Measurements from ENCODE around the gene FLRT1. TPM values are rescaled to one million over a fixed set of nuclear protein-coding genes. Genes with fewer than 3 reads are reported as not detected.

Gene FLRT1
- total RNA-seq, 1 experiment from 2014 or later = 0.31 TPM

DNA sequence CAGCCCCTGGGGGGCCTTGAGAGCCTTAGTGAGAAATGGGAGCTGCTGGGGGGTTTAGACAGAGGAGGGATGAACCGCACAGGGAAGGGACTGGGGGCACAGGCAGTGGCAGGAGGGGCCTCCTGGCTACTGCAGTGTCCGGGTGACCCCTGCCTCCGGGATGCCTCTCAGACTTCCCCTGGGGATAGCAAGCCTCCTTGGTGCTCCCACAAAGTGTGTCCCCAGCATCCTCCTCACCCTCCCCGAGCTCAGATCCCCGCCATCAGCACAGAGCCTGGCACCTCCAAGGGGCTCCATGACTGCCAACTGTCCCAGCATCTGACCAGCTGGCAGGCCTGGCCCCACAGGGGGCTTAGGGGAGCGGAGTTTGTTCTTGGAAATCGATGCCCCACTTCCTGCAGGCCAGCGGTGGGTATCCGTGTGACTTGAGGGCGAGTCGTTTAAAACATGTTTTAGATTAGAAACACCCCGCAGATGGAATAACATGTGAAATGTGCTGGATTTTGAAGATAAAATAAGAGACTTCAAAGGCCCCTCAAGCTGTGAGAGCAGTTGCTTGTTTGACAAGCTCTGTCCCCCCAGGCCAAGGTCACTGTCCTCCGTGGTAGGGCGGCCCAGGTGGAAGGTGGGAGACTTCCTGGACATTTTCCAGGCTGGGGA, 13.5 kb upstream of the FLRT1 start:
- TF ChIP-seq CTCF (conservative IDR thresholded peaks at IDR 0.05) = no peak
- no CpG with 5 or more reads among the region's 14 CpGs for WGBS (ENCODE audit: extremely low coverage, insufficient read length, low lambda C conversion rate)

More for the DNA sequence above, 13.5 kb upstream of the FLRT1 start:
- no peak overlapping the region for H2BK120ac ChIP-seq (ENCODE audit: low read depth, low read length, poor library complexity, severe bottlenecking)
- Mint-ChIP-seq H3K9me3 (no peaks in the 10 kb centered on the region), H3K4me1 (peaks cover 46 to 66% of the 10 kb centered on the region in 2 experiments), H3K36me3 (ENCODE audit: insufficient read depth in 1 of 3, low read depth in 3 of 3) (no peaks in the 10 kb centered on the region; a peak in 2 of 7 replicates), H3K4me3 (no peak overlapping the region), H3K27ac (peak overlapping the region in 1 of 3 experiments; percentile 83; a peak in 1 of 7 replicates), H3K27me3 (ENCODE audit: low read depth) (peaks cover 33% of the 10 kb centered on the region)
- no peak overlapping the region for H3K23ac ChIP-seq (ENCODE audit: insufficient read length, low read depth, low read length)
- H2AFZ ChIP-seq (ENCODE audit: low read length) = no peak overlapping the region
- H2BK12ac ChIP-seq (ENCODE audit: insufficient read length, low read depth, low read length) = no peak overlapping the region
- DNase-seq = no peak
- H3T11ph ChIP-seq (ENCODE audit: low read length) = no peak overlapping the region
- no peaks in the 10 kb centered on the region for H3K79me1 ChIP-seq (ENCODE audit: insufficient read depth, low read depth, low read length, poor library complexity, severe bottlenecking)
- H4K91ac ChIP-seq (ENCODE audit: insufficient read length, low read depth, low read length) = no peak overlapping the region
- H3K14ac ChIP-seq (ENCODE audit: insufficient read depth, low read length) = no peak overlapping the region
- peaks cover 2% of the 10 kb centered on the region; the same call in 1 of the 2 replicates for H3K4me1 ChIP-seq (ENCODE audit: insufficient read depth, low read length)
- H3K27ac ChIP-seq (ENCODE audit: insufficient read length, low read depth, low read length) = no peak overlapping the region
- H3K9ac ChIP-seq (ENCODE audit: extremely low read depth, insufficient read length, low read length) = no peak overlapping the region
- no peak overlapping the region for H3K4me2 ChIP-seq (ENCODE audit: insufficient read depth, insufficient read length, low read length)
- H4K8ac ChIP-seq (replicated peaks; ENCODE audit: insufficient read length, low read depth, low read length) = no peak overlapping the region
- H2BK20ac ChIP-seq (ENCODE audit: low read depth, low read length, poor library complexity, severe bottlenecking) = no peak overlapping the region
- H3K79me2 ChIP-seq (ENCODE audit: insufficient read depth, low read length) = no peaks in the 10 kb centered on the region
- H4K20me1 ChIP-seq (ENCODE audit: control insufficient read depth, insufficient read depth, insufficient read length) = no peaks in the 10 kb centered on the region
- no peaks in the 10 kb centered on the region for H3K9me3 ChIP-seq (ENCODE audit: control insufficient read depth, low read depth, low read length)
- H4K5ac ChIP-seq (ENCODE audit: insufficient read length, low read depth, low read length) = no peak overlapping the region
- no peak overlapping the region for H3K18ac ChIP-seq (ENCODE audit: insufficient read length, low read depth, low read length)
- H2BK5ac ChIP-seq (ENCODE audit: insufficient read length, low read length) = no peak overlapping the region
- no peak overlapping the region for H3K56ac ChIP-seq (ENCODE audit: insufficient read length, low read depth, low read length)
- no peak overlapping the region for H2AK5ac ChIP-seq (ENCODE audit: insufficient read length, low read length)
- no peak overlapping the region for H3K4ac ChIP-seq (ENCODE audit: low read depth, low read length)
- H3K27me3 ChIP-seq (ENCODE audit: insufficient read depth, low read length) = no peaks in the 10 kb centered on the region; the same call in 1 of the 2 replicates
- H2BK15ac ChIP-seq (ENCODE audit: low read depth, low read length) = no peak overlapping the region
- H3K23me2 ChIP-seq (ENCODE audit: insufficient read length, low read depth, low read length, poor library complexity, severe bottlenecking) = no peaks in the 10 kb centered on the region

All from H9 (cell line).